Thyroid gland (tissue), 4 donors: Measurements from ENCODE around the gene PIEZO2. TPM values are rescaled to one million over a fixed set of nuclear protein-coding genes. Genes with fewer than 3 reads are reported as not detected.

Experiments
- DNase-seq, 2 donors: peaks; one replicate each; pipeline ENCODE4 v3.0.0-alpha.2; 2019
- H3K27ac ChIP-seq, 3 donors: fragments of 200-600 bp; sonication (generic); 1 replicate in 2 of 3; 2 replicates in 1 of 3; pipeline ENCODE4 v1.5.1; 2016 to 2019; ENCODE audit warnings: mild to moderate bottlenecking in 1 of 3, moderate library complexity in 1 of 3
- H3K27me3 ChIP-seq: fragments of 200-600 bp; sonication (generic); one replicate; pipeline ENCODE4 v1.5.1; 2019
- H3K36me3 ChIP-seq, 2 donors: fragments of 200-600 bp; sonication (generic); one replicate each; pipeline ENCODE4 v1.5.1; 2016 to 2019
- H3K4me1 ChIP-seq, 2 donors: fragments of 200-600 bp; sonication (generic); one replicate each; pipeline ENCODE4 v1.5.1; 2017 to 2019
- H3K4me3 ChIP-seq, 3 donors: fragments of 200-600 bp; sonication (generic); replicated peaks in 1 of 3; 1 replicate in 2 of 3; 2 replicates in 1 of 3; pipeline ENCODE4 v1.5.1; 2016; ENCODE audit warnings: mild to moderate bottlenecking in 1 of 3
- H3K9me3 ChIP-seq: fragments of 200-600 bp; sonication (generic); one replicate; pipeline ENCODE4 v1.5.1; 2017
- POLR2A ChIP-seq, 2 donors: fragments of 450-650 bp; IDR thresholded peaks; one replicate each; pipeline ENCODE4 v1.6.1; 2017; ENCODE audit warnings: antibody characterized with exemption in 2 of 2, mild to moderate bottlenecking in 2 of 2, moderate library complexity in 1 of 2
- WGBS, 2 donors: methylation state at CpG; one replicate each; pipeline ENCODE4 v1.1.5; 2017; 5-methylcytosine and 5-hydroxymethylcytosine counted together
- intact Hi-C: fragments of 100-400 bp; cut with DNase I; formaldehyde crosslinking; loops from one replicate; pipeline ENCODE4 v1.15.1; 2023
- total RNA-seq, 4 donors: library from RNA; depleted of rRNA; stranded (reverse); fragments of >200 nt; gene quantifications; one replicate each; pipeline ENCODE4 v1.2.3, GENCODE V29; 2016
- TF ChIP-seq, protein P1 (sequence below), 6 experiments: fragments of 200-600 bp in 3 of 6; fragments of 450-650 bp in 3 of 6; sonication (generic) in 3 of 6; IDR thresholded peaks; one replicate each; pipeline ENCODE4 v1.5.1; 2016 to 2019; ENCODE audit warnings: antibody characterized with exemption in 6 of 6, mild to moderate bottlenecking in 2 of 6, inconsistent platforms in 1 of 6, moderate library complexity in 1 of 6

PIEZO2 gene
- total RNA-seq, 4 donors from 2014 or later = 5.0 to 13.8 (median 6.1) TPM

DNA sequence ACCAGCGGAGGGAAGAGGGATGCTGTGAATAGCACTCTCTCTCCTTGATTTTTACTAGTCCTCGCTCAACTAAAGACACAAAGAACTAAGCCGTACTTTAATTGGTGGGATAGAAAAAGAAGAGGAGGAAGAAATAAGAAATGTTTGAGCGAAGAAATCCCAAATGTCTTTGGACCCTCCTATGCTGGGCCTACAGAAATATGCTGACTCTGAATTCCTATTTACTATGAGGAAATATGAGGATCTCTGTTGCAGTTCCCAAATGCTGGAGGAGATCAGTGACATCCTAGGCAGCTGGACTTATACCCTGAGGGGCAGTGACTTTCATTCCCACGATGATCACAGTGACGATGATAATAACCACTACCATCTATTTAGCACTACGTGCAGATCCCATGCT is 16.6 kb upstream of the PIEZO2 start:
- intact Hi-C loops = no loop called here
- Histone ChIP-seq H3K4me3 (no peak overlapping the region), H3K9me3 (no peaks in the 10 kb centered on the region), H3K27ac (no peak overlapping the region), H3K36me3 (no peaks in the 10 kb centered on the region), H3K27me3 (no peaks in the 10 kb centered on the region), H3K4me1 (peaks cover 0 to 5% of the 10 kb centered on the region in 2 donors)
- TF ChIP-seq, protein P1, sequence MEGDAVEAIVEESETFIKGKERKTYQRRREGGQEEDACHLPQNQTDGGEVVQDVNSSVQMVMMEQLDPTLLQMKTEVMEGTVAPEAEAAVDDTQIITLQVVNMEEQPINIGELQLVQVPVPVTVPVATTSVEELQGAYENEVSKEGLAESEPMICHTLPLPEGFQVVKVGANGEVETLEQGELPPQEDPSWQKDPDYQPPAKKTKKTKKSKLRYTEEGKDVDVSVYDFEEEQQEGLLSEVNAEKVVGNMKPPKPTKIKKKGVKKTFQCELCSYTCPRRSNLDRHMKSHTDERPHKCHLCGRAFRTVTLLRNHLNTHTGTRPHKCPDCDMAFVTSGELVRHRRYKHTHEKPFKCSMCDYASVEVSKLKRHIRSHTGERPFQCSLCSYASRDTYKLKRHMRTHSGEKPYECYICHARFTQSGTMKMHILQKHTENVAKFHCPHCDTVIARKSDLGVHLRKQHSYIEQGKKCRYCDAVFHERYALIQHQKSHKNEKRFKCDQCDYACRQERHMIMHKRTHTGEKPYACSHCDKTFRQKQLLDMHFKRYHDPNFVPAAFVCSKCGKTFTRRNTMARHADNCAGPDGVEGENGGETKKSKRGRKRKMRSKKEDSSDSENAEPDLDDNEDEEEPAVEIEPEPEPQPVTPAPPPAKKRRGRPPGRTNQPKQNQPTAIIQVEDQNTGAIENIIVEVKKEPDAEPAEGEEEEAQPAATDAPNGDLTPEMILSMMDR (IDR thresholded peaks at IDR 0.05) = no peak
- TF ChIP-seq POLR2A (IDR thresholded peaks at IDR 0.05) = no peak
- 97% methylated on average over 7 of the region's 7 CpGs for WGBS, 2 donors
- no peak for DNase-seq

- no peak overlapping the region for H3K27ac ChIP-seq
- intact Hi-C loops = no loop called here
- peaks cover 0 to 5% of the 10 kb centered on the region in 2 donors for H3K4me1 ChIP-seq
- no peaks in the 10 kb centered on the region for H3K27me3 ChIP-seq
- 95 to 97% methylated on average over 3 of the region's 3 CpGs for WGBS, 2 donors
- no peak for TF ChIP-seq POLR2A (IDR thresholded peaks at IDR 0.05)
- TF ChIP-seq, protein P1 (IDR thresholded peaks at IDR 0.05) = no peak
- no peaks in the 10 kb centered on the region for H3K36me3 ChIP-seq
- no peak for DNase-seq
- H3K4me3 ChIP-seq = no peak overlapping the region
- H3K9me3 ChIP-seq = no peaks in the 10 kb centered on the region
Observed at GRCh38 chr18:11165138-11165537, 15.8 kb upstream of the PIEZO2 start.

- 20 to 21% methylated on average over 18 of the region's 18 CpGs for whole genome bisulfite sequencing, 2 donors
- Histone ChIP-seq H3K27me3 (no peaks in the 10 kb centered on the region), H3K36me3 (no peaks in the 10 kb centered on the region), H3K4me1 (peaks cover 0 to 5% of the 10 kb centered on the region in 2 donors), H3K4me3 (no peak overlapping the region), H3K27ac (no peak overlapping the region), H3K9me3 (no peaks in the 10 kb centered on the region)
- TF ChIP-seq POLR2A (IDR thresholded peaks at IDR 0.05) = no peak
- TF ChIP-seq, protein P1 (IDR thresholded peaks at IDR 0.05) = peak in 5 of 6 experiments; percentile 11 to 62 (median 28)
- intact Hi-C loops = no loop called here
- peak; percentile 28 to 31 for DNase-seq
Observed at GRCh38 chr18:11163665-11164064, 14.3 kb upstream of the PIEZO2 start.

- Histone ChIP-seq H3K27me3 (no peaks in the 10 kb centered on the region), H3K27ac (no peak overlapping the region), H3K4me1 (peaks cover 0 to 5% of the 10 kb centered on the region in 2 donors), H3K9me3 (no peaks in the 10 kb centered on the region), H3K4me3 (no peak overlapping the region), H3K36me3 (no peaks in the 10 kb centered on the region)
- 88 to 90% methylated on average over 5 of the region's 5 CpGs for WGBS, 2 donors
- intact Hi-C loops = no loop called here
- TF ChIP-seq, protein P1 (IDR thresholded peaks at IDR 0.05) = no peak
- no peak for TF ChIP-seq POLR2A (IDR thresholded peaks at IDR 0.05)
- no peak for DNase-seq
Observed at GRCh38 chr18:11162889-11163288, 13.5 kb upstream of the PIEZO2 start.

DNA sequence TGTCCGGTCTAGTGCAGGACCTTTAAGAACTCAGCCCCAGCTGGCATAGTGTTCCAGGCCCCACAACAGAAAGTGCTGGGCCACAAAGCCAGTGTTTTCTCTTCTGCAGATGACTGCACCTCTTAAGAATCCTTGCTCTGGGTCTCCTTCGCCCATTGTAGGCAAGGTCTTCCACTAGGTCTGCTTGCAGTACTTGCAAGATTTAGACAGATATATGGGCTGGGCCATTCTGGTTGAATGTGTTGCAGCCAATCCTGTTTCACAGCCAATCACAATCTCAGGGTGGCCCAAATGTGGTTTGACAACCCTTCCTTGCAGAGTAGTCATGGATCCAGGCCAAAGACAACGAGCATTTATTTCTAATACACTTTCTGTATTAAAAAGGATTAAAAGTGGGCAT is 13.1 kb upstream of the PIEZO2 start:
- TF ChIP-seq POLR2A (IDR thresholded peaks at IDR 0.05) = no peak
- TF ChIP-seq, protein P1 (IDR thresholded peaks at IDR 0.05) = no peak
- Histone ChIP-seq H3K27me3 (no peaks in the 10 kb centered on the region), H3K27ac (no peak overlapping the region), H3K9me3 (no peaks in the 10 kb centered on the region), H3K4me1 (peaks cover 0 to 5% of the 10 kb centered on the region in 2 donors), H3K36me3 (no peaks in the 10 kb centered on the region), H3K4me3 (no peak overlapping the region)
- no peak for DNase-seq
- WGBS, 2 donors = 89 to 98% methylated on average over 3 of the region's 3 CpGs
- intact Hi-C loops = no loop called here
